Measurements from ENCODE around the gene SUGP2.

GRCh38 chr19:19051478-19052213 lies 18.3 kb upstream of the SUGP2 start:
- TF ChIP-seq, protein P1, sequence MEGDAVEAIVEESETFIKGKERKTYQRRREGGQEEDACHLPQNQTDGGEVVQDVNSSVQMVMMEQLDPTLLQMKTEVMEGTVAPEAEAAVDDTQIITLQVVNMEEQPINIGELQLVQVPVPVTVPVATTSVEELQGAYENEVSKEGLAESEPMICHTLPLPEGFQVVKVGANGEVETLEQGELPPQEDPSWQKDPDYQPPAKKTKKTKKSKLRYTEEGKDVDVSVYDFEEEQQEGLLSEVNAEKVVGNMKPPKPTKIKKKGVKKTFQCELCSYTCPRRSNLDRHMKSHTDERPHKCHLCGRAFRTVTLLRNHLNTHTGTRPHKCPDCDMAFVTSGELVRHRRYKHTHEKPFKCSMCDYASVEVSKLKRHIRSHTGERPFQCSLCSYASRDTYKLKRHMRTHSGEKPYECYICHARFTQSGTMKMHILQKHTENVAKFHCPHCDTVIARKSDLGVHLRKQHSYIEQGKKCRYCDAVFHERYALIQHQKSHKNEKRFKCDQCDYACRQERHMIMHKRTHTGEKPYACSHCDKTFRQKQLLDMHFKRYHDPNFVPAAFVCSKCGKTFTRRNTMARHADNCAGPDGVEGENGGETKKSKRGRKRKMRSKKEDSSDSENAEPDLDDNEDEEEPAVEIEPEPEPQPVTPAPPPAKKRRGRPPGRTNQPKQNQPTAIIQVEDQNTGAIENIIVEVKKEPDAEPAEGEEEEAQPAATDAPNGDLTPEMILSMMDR (IDR thresholded peaks at IDR 0.05) = no peak
- TF ChIP-seq POLR2A (IDR thresholded peaks at IDR 0.05) (no peak), POLR2AphosphoS5 (IDR thresholded peaks at IDR 0.05) (no peak)

All from prostate gland (tissue), 2 donors.